ENCODE data around the gene FAM236D.
"Not testable (repeated sequence)": the region's sequence is repeated elsewhere in the genome, so short reads cannot be mapped to it uniquely, and the experiment has no call there.

FAM236D gene

DNA sequence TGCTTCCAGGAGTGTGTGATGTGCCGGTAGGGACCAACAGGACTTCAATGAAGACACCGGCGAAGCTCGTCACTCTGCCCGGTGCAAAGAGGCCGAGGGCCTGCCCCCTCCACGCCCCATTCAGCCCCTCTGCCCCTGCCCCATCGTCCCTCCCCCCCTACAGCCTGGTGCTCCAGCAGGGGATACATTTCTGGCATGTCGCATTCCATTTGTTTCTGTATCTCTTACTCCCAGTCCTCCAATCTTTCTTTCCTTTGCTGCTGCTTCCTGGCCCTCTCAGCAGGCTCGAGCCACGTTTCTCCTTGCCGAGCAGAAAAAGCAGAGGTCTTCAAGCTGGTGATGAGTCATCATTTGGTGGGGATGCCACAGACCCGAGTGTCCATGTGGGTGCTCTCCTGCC lies at the start of gene FAM236D:
TSS of gene FAM236D (minus strand) at position 101 of the 400 bp plus-strand sequence. CDS start at position 1, 100 bp downstream.
- not testable (repeated sequence) for H3K36me3 ChIP-seq (ENCODE audit: control insufficient read depth in 2 of 2, insufficient read depth in 2 of 2, low read length in 2 of 2); H3K4me3 ChIP-seq (ENCODE audit: low read length in 2 of 2); H3K9ac ChIP-seq (ENCODE audit: low read depth in 1 of 2, low read length in 2 of 2); H3K4me1 ChIP-seq (ENCODE audit: control insufficient read depth in 2 of 2, insufficient read depth in 2 of 2, low read length in 2 of 2); H3K27ac ChIP-seq (ENCODE audit: low read depth in 2 of 2, low read length in 2 of 2); H3K9me3 ChIP-seq (ENCODE audit: control insufficient read depth in 2 of 2, low read length in 2 of 2); H3K27me3 ChIP-seq (ENCODE audit: control insufficient read depth in 2 of 2, insufficient read depth in 2 of 2, low read length in 2 of 2)

- not testable (repeated sequence) for H3K9me3 ChIP-seq (ENCODE audit: control insufficient read depth in 2 of 2, low read length in 2 of 2); H3K36me3 ChIP-seq (ENCODE audit: control insufficient read depth in 2 of 2, insufficient read depth in 2 of 2, low read length in 2 of 2); H3K9ac ChIP-seq (ENCODE audit: low read depth in 1 of 2, low read length in 2 of 2); H3K27me3 ChIP-seq (ENCODE audit: control insufficient read depth in 2 of 2, insufficient read depth in 2 of 2, low read length in 2 of 2); H3K27ac ChIP-seq (ENCODE audit: low read depth in 2 of 2, low read length in 2 of 2); H3K4me3 ChIP-seq (ENCODE audit: low read length in 2 of 2); H3K4me1 ChIP-seq (ENCODE audit: control insufficient read depth in 2 of 2, insufficient read depth in 2 of 2, low read length in 2 of 2)
Measured at GRCh38 chrX:72837532-72837931, 29.5 kb upstream of the FAM236D start.

- not testable (repeated sequence) for H3K9me3 ChIP-seq (ENCODE audit: control insufficient read depth in 2 of 2, low read length in 2 of 2); H3K9ac ChIP-seq (ENCODE audit: low read depth in 1 of 2, low read length in 2 of 2); H3K36me3 ChIP-seq (ENCODE audit: control insufficient read depth in 2 of 2, insufficient read depth in 2 of 2, low read length in 2 of 2)
Measured at GRCh38 chrX:72830701-72831100, 22.7 kb upstream of the FAM236D start.

GRCh38 chrX:72790390-72790789 lies 17.6 kb downstream of the FAM236D start:
- not testable (repeated sequence) for H3K9ac ChIP-seq (ENCODE audit: low read depth in 1 of 2, low read length in 2 of 2); H3K4me1 ChIP-seq (ENCODE audit: control insufficient read depth in 2 of 2, insufficient read depth in 2 of 2, low read length in 2 of 2); H3K9me3 ChIP-seq (ENCODE audit: control insufficient read depth in 2 of 2, low read length in 2 of 2); H3K4me3 ChIP-seq (ENCODE audit: low read length in 2 of 2); H3K36me3 ChIP-seq (ENCODE audit: control insufficient read depth in 2 of 2, insufficient read depth in 2 of 2, low read length in 2 of 2); H3K27me3 ChIP-seq (ENCODE audit: control insufficient read depth in 2 of 2, insufficient read depth in 2 of 2, low read length in 2 of 2); H3K27ac ChIP-seq (ENCODE audit: low read depth in 2 of 2, low read length in 2 of 2)

More at GRCh38 chrX:72830701-72831100, 22.7 kb upstream of the FAM236D start:
- H3K27ac ChIP-seq (ENCODE audit: low read depth in 2 of 2, low read length in 2 of 2); H3K27me3 ChIP-seq (ENCODE audit: control insufficient read depth in 2 of 2, insufficient read depth in 2 of 2, low read length in 2 of 2); H3K4me3 ChIP-seq (ENCODE audit: low read length in 2 of 2); H3K4me1 ChIP-seq (ENCODE audit: control insufficient read depth in 2 of 2, insufficient read depth in 2 of 2, low read length in 2 of 2): not testable (repeated sequence)

GRCh38 chrX:72788142-72788541 lies 19.9 kb downstream of the FAM236D start:
- not testable (repeated sequence) for H3K4me1 ChIP-seq (ENCODE audit: control insufficient read depth in 2 of 2, insufficient read depth in 2 of 2, low read length in 2 of 2); H3K27ac ChIP-seq (ENCODE audit: low read depth in 2 of 2, low read length in 2 of 2); H3K4me3 ChIP-seq (ENCODE audit: low read length in 2 of 2); H3K27me3 ChIP-seq (ENCODE audit: control insufficient read depth in 2 of 2, insufficient read depth in 2 of 2, low read length in 2 of 2); H3K9ac ChIP-seq (ENCODE audit: low read depth in 1 of 2, low read length in 2 of 2); H3K36me3 ChIP-seq (ENCODE audit: control insufficient read depth in 2 of 2, insufficient read depth in 2 of 2, low read length in 2 of 2); H3K9me3 ChIP-seq (ENCODE audit: control insufficient read depth in 2 of 2, low read length in 2 of 2)

- not testable (repeated sequence) for H3K36me3 ChIP-seq (ENCODE audit: control insufficient read depth in 2 of 2, insufficient read depth in 2 of 2, low read length in 2 of 2); H3K27me3 ChIP-seq (ENCODE audit: control insufficient read depth in 2 of 2, insufficient read depth in 2 of 2, low read length in 2 of 2); H3K4me1 ChIP-seq (ENCODE audit: control insufficient read depth in 2 of 2, insufficient read depth in 2 of 2, low read length in 2 of 2); H3K4me3 ChIP-seq (ENCODE audit: low read length in 2 of 2); H3K9me3 ChIP-seq (ENCODE audit: control insufficient read depth in 2 of 2, low read length in 2 of 2); H3K9ac ChIP-seq (ENCODE audit: low read depth in 1 of 2, low read length in 2 of 2); H3K27ac ChIP-seq (ENCODE audit: low read depth in 2 of 2, low read length in 2 of 2)
Measured at GRCh38 chrX:72783964-72784363, 24.0 kb downstream of the FAM236D start.

- not testable (repeated sequence) for H3K4me1 ChIP-seq (ENCODE audit: control insufficient read depth in 2 of 2, insufficient read depth in 2 of 2, low read length in 2 of 2); H3K27ac ChIP-seq (ENCODE audit: low read depth in 2 of 2, low read length in 2 of 2); H3K36me3 ChIP-seq (ENCODE audit: control insufficient read depth in 2 of 2, insufficient read depth in 2 of 2, low read length in 2 of 2); H3K9ac ChIP-seq (ENCODE audit: low read depth in 1 of 2, low read length in 2 of 2); H3K4me3 ChIP-seq (ENCODE audit: low read length in 2 of 2); H3K27me3 ChIP-seq (ENCODE audit: control insufficient read depth in 2 of 2, insufficient read depth in 2 of 2, low read length in 2 of 2); H3K9me3 ChIP-seq (ENCODE audit: control insufficient read depth in 2 of 2, low read length in 2 of 2)
Measured at GRCh38 chrX:72783365-72783936, 24.6 kb downstream of the FAM236D start.

DNA sequence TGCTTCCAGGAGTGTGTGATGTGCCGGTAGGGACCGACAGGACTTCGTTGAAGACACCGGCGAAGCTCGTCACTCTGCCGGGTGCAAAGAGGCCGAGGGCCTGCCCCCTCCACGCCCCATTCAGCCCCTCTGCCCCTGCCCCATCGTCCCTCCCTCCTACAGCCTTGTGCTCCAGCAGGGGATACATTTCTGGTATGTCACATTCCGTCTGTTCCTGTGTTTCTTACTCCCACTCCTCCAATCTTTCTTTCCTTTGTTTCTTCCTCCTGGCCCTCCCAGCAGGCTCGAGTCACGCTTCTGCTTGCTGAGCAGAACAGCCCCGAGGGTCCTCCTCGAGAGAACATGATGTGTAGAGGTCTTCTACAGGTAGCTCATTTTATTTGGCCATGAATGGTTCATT lies 25.4 kb downstream of the FAM236D start, which contains the start of gene FAM236B:
TSS of gene FAM236B (minus strand) at position 101 of the 400 bp plus-strand sequence. CDS start at position 1, 100 bp downstream.
- H3K27me3 ChIP-seq (ENCODE audit: control insufficient read depth in 2 of 2, insufficient read depth in 2 of 2, low read length in 2 of 2); H3K4me1 ChIP-seq (ENCODE audit: control insufficient read depth in 2 of 2, insufficient read depth in 2 of 2, low read length in 2 of 2); H3K36me3 ChIP-seq (ENCODE audit: control insufficient read depth in 2 of 2, insufficient read depth in 2 of 2, low read length in 2 of 2); H3K9ac ChIP-seq (ENCODE audit: low read depth in 1 of 2, low read length in 2 of 2); H3K9me3 ChIP-seq (ENCODE audit: control insufficient read depth in 2 of 2, low read length in 2 of 2); H3K4me3 ChIP-seq (ENCODE audit: low read length in 2 of 2); H3K27ac ChIP-seq (ENCODE audit: low read depth in 2 of 2, low read length in 2 of 2): not testable (repeated sequence)

DNA sequence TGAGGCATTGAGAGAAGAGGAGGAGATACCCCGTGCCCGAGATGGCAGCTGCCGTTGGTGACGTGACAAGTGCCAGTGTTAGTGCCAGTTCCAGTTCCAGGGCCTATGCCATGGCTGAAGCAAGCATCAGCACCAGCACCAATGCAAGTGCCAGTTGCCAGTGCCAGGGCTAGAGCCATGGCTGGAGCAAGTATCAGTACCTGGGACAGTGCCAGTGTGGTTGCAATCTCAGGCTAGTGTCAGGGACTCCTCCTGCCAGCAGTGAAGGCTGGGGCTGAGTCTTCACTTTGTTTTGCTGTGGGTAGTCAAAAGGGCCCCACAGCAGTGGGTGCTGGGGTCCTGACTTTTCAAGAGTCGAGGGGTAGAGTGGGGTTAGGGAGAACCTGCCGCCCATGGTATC lies 29.9 kb downstream of the FAM236D start:
- not testable (repeated sequence) for H3K4me1 ChIP-seq (ENCODE audit: control insufficient read depth in 2 of 2, insufficient read depth in 2 of 2, low read length in 2 of 2); H3K4me3 ChIP-seq (ENCODE audit: low read length in 2 of 2); H3K9ac ChIP-seq (ENCODE audit: low read depth in 1 of 2, low read length in 2 of 2); H3K27ac ChIP-seq (ENCODE audit: low read depth in 2 of 2, low read length in 2 of 2); H3K27me3 ChIP-seq (ENCODE audit: control insufficient read depth in 2 of 2, insufficient read depth in 2 of 2, low read length in 2 of 2); H3K36me3 ChIP-seq (ENCODE audit: control insufficient read depth in 2 of 2, insufficient read depth in 2 of 2, low read length in 2 of 2); H3K9me3 ChIP-seq (ENCODE audit: control insufficient read depth in 2 of 2, low read length in 2 of 2)

DNA sequence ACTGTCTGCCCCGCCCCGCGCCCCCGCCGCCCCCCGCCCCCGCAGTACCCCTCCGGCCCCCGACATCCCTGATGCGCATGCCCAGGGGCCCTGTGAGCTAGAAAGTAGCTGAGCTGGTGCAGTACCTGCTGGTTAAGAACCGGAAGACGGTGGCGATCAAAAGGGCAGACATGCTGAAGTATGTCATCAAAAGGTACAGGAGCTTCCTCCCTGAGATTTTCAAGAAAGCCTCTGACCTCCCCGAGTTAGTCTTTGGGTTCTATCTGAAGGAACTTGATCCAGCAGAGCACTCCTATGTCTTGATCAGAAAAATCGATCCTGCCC lies 30.6 kb downstream of the FAM236D start:
- not testable (repeated sequence) for H3K9me3 ChIP-seq (ENCODE audit: control insufficient read depth in 2 of 2, low read length in 2 of 2); H3K9ac ChIP-seq (ENCODE audit: low read depth in 1 of 2, low read length in 2 of 2); H3K27me3 ChIP-seq (ENCODE audit: control insufficient read depth in 2 of 2, insufficient read depth in 2 of 2, low read length in 2 of 2); H3K36me3 ChIP-seq (ENCODE audit: control insufficient read depth in 2 of 2, insufficient read depth in 2 of 2, low read length in 2 of 2); H3K4me3 ChIP-seq (ENCODE audit: low read length in 2 of 2); H3K4me1 ChIP-seq (ENCODE audit: control insufficient read depth in 2 of 2, insufficient read depth in 2 of 2, low read length in 2 of 2); H3K27ac ChIP-seq (ENCODE audit: low read depth in 2 of 2, low read length in 2 of 2)

All from mucosa of rectum (tissue), 2 donors.